WTC11 (cell line): ENCODE measurements around the gene HPN. TPM values are rescaled to one million over a fixed set of nuclear protein-coding genes. Genes with fewer than 3 reads are reported as not detected.

Experiments used
- ATAC-seq: fragments of 200-7000 bp; cut with Tn5 transposase; 2 replicates; pipeline ENCODE4 v1.10.0; 2021; ENCODE audit warnings: mild to moderate bottlenecking, moderate library complexity
- CTCF ChIA-PET: fragments of 300-600 bp; sonication (Branson Sonifier 250); formaldehyde crosslinking; loops from one replicate; lab custom pipeline; 2021; ENCODE audit warnings: antibody characterized with exemption; lab: Charles Lee
- POLR2A ChIA-PET: fragments of 350-600 bp; sonication (Branson Sonifier 250); formaldehyde crosslinking; loops from one replicate; lab custom pipeline; 2021; ENCODE audit warnings: antibody characterized with exemption; lab: Charles Lee
- DNase-seq: peaks from one replicate; pipeline ENCODE4 v3.0.0; 2021; ENCODE audit warnings: low spot score
- H3K27ac Mint-ChIP-seq: 2 replicates; pipeline ENCODE4 v1.8.0; 2021; ENCODE audit warnings: mixed read lengths
- H3K27me3 Mint-ChIP-seq: 2 replicates; pipeline ENCODE4 v1.8.0; 2021; ENCODE audit warnings: low read depth, mild to moderate bottlenecking, moderate library complexity, mixed read lengths
- H3K36me3 Mint-ChIP-seq: 2 replicates; pipeline ENCODE4 v1.8.0; 2021; ENCODE audit warnings: mixed read lengths
- H3K4me1 Mint-ChIP-seq: 2 replicates; pipeline ENCODE4 v1.8.0; 2022; ENCODE audit warnings: mixed read lengths
- H3K4me3 Mint-ChIP-seq: 2 replicates; pipeline ENCODE4 v1.8.0; 2021; ENCODE audit warnings: mild to moderate bottlenecking, moderate library complexity, mixed read lengths
- H3K9me3 Mint-ChIP-seq: 2 replicates; pipeline ENCODE4 v1.8.0; 2021; ENCODE audit warnings: mixed read lengths
- EMX1 ChIP-seq: fragments of 250-450 bp; sonication (Bioruptor Pico); IDR thresholded peaks from 2 replicates; pipeline ENCODE4 v1.8.0; 2021; ENCODE audit warnings: mild to moderate bottlenecking
- GABPB1 ChIP-seq: sonication (generic); formaldehyde crosslinking; IDR thresholded peaks from 2 replicates; pipeline ENCODE4 v1.8.1; 2023; ENCODE audit warnings: mild to moderate bottlenecking, missing genetic modification reagents
- IRF1 ChIP-seq: sonication (generic); formaldehyde crosslinking; IDR thresholded peaks from 2 replicates; pipeline ENCODE4 v1.8.0; 2023; ENCODE audit warnings: missing genetic modification reagents
- KAT7 ChIP-seq: sonication (generic); formaldehyde crosslinking; IDR thresholded peaks from 2 replicates; pipeline ENCODE4 v1.8.1; 2023; ENCODE audit warnings: missing genetic modification reagents, mild to moderate bottlenecking, borderline replicate concordance
- NR1H2 ChIP-seq: sonication (generic); formaldehyde crosslinking; IDR thresholded peaks from 2 replicates; pipeline ENCODE4 v1.9.0; 2021; ENCODE audit warnings: mild to moderate bottlenecking, moderate library complexity, missing genetic modification reagents
- NR2C2 ChIP-seq: sonication (generic); formaldehyde crosslinking; IDR thresholded peaks from 2 replicates; pipeline ENCODE4 v1.8.0; 2022; ENCODE audit warnings: mild to moderate bottlenecking, missing genetic modification reagents
- PREB ChIP-seq: sonication (generic); formaldehyde crosslinking; IDR thresholded peaks from 2 replicates; pipeline ENCODE4 v1.8.1; 2022; ENCODE audit warnings: mild to moderate bottlenecking, missing genetic modification reagents, moderate library complexity, borderline replicate concordance
- RORB ChIP-seq: fragments of 250-450 bp; sonication (Bioruptor Pico); IDR thresholded peaks from 2 replicates; pipeline ENCODE4 v1.9.0; 2021; ENCODE audit warnings: mild to moderate bottlenecking
- SOX15 ChIP-seq: fragments of 250-450 bp; sonication (Bioruptor Pico); IDR thresholded peaks from 2 replicates; pipeline ENCODE4 v1.9.0; 2021; ENCODE audit warnings: mild to moderate bottlenecking
- SP1 ChIP-seq: sonication (generic); formaldehyde crosslinking; conservative IDR thresholded peaks from 2 replicates; pipeline ENCODE4 v1.8.1; 2022; ENCODE audit warnings: missing genetic modification reagents
- ZNF121 ChIP-seq: sonication (generic); formaldehyde crosslinking; IDR thresholded peaks from 2 replicates; pipeline ENCODE4 v1.8.0; 2023; ENCODE audit warnings: missing genetic modification reagents
- ZNF219 ChIP-seq: sonication (generic); formaldehyde crosslinking; IDR thresholded peaks from 2 replicates; pipeline ENCODE4 v1.8.0; 2023; ENCODE audit warnings: missing genetic modification reagents, mild to moderate bottlenecking, borderline replicate concordance
- ZNF281 ChIP-seq: sonication (generic); formaldehyde crosslinking; IDR thresholded peaks from 2 replicates; pipeline ENCODE4 v1.8.0; 2023; ENCODE audit warnings: mild to moderate bottlenecking, missing genetic modification reagents
- ZNF396 ChIP-seq: fragments of 250-450 bp; sonication (Bioruptor Pico); IDR thresholded peaks from 2 replicates; pipeline ENCODE4 v1.8.0; 2021; ENCODE audit warnings: mild to moderate bottlenecking, moderate library complexity, borderline replicate concordance
- total RNA-seq: library from RNA; stranded (reverse); gene quantifications from 3 replicates; pipeline ENCODE4 v1.2.3, GENCODE V29; 2021
- TF ChIP-seq, protein P1 (sequence below): fragments of 250-450 bp; sonication (Bioruptor Pico); IDR thresholded peaks from 2 replicates; pipeline ENCODE4 v1.9.0; 2021; ENCODE audit warnings: mild to moderate bottlenecking
- TF ChIP-seq, protein P2 (sequence below): fragments of 250-450 bp; sonication (Bioruptor Pico); conservative IDR thresholded peaks from 2 replicates; pipeline ENCODE4 v1.9.0; 2021; ENCODE audit warnings: mild to moderate bottlenecking

HPN gene
- total RNA-seq, 1 experiment from 2014 or later = 20.8 TPM

- TF ChIP-seq NR2C2 (CRISPR knock-in tag) (no peak), PREB (CRISPR knock-in tag) (no peak), RORB (CRISPR knock-in tag) (no peak)
- TF ChIP-seq, protein P1, sequence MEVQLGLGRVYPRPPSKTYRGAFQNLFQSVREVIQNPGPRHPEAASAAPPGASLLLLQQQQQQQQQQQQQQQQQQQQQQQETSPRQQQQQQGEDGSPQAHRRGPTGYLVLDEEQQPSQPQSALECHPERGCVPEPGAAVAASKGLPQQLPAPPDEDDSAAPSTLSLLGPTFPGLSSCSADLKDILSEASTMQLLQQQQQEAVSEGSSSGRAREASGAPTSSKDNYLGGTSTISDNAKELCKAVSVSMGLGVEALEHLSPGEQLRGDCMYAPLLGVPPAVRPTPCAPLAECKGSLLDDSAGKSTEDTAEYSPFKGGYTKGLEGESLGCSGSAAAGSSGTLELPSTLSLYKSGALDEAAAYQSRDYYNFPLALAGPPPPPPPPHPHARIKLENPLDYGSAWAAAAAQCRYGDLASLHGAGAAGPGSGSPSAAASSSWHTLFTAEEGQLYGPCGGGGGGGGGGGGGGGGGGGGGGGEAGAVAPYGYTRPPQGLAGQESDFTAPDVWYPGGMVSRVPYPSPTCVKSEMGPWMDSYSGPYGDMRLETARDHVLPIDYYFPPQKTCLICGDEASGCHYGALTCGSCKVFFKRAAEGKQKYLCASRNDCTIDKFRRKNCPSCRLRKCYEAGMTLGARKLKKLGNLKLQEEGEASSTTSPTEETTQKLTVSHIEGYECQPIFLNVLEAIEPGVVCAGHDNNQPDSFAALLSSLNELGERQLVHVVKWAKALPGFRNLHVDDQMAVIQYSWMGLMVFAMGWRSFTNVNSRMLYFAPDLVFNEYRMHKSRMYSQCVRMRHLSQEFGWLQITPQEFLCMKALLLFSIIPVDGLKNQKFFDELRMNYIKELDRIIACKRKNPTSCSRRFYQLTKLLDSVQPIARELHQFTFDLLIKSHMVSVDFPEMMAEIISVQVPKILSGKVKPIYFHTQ (CRISPR knock-in tag) = no peak
These were observed 57.0 kb downstream of the HPN start (continued) for GRCh38 chr19:35098413-35099049.

GRCh38 chr19:35099155-35099896 is 57.8 kb downstream of the HPN start:
- TF ChIP-seq ZNF121 (CRISPR knock-in tag) (peak; percentile 80), GABPB1 (CRISPR knock-in tag) (no peak), KAT7 (no peak)
- ATAC-seq (no peak), DNase-seq (no peak)
- peaks cover 10% of the 10 kb centered on the region for H3K4me1 Mint-ChIP-seq
- no peaks in the 10 kb centered on the region for H3K36me3 Mint-ChIP-seq
- CTCF ChIA-PET = interaction anchor here (0.7 to 4.1 kb wide), 8 partner anchors 13 to 396 kb away, joined by 3 to 14 read pairs (median 6); partner anchors contain the start of gene FXYD3
- POLR2A ChIA-PET = no interaction called here
- H3K27me3 Mint-ChIP-seq = no peaks in the 10 kb centered on the region
- no peak overlapping the region for H3K4me3 Mint-ChIP-seq
- H3K27ac Mint-ChIP-seq = no peak overlapping the region
- no peaks in the 10 kb centered on the region for H3K9me3 Mint-ChIP-seq

- no peak for ATAC-seq
- ChIA-PET POLR2A (no interaction called here), CTCF (interaction anchor here (0.7 to 4.1 kb wide), 6 partner anchors 15 to 395 kb away, joined by 3 to 14 read pairs (median 6); partner anchors contain the start of gene FXYD3)
- Mint-ChIP-seq H3K4me3 (no peak overlapping the region), H3K27me3 (no peaks in the 10 kb centered on the region), H3K36me3 (no peaks in the 10 kb centered on the region), H3K27ac (no peak overlapping the region), H3K9me3 (no peaks in the 10 kb centered on the region), H3K4me1 (peaks cover 10% of the 10 kb centered on the region)
- no peak for DNase-seq
- TF ChIP-seq ZNF396 (CRISPR knock-in tag) (no peak), EMX1 (CRISPR knock-in tag) (no peak), ZNF219 (CRISPR knock-in tag) (no peak), IRF1 (CRISPR knock-in tag) (no peak), NR1H2 (CRISPR knock-in tag) (no peak), SP1 (no peak), SOX15 (CRISPR knock-in tag) (no peak), ZNF281 (CRISPR knock-in tag) (no peak)
- TF ChIP-seq, protein P2, sequence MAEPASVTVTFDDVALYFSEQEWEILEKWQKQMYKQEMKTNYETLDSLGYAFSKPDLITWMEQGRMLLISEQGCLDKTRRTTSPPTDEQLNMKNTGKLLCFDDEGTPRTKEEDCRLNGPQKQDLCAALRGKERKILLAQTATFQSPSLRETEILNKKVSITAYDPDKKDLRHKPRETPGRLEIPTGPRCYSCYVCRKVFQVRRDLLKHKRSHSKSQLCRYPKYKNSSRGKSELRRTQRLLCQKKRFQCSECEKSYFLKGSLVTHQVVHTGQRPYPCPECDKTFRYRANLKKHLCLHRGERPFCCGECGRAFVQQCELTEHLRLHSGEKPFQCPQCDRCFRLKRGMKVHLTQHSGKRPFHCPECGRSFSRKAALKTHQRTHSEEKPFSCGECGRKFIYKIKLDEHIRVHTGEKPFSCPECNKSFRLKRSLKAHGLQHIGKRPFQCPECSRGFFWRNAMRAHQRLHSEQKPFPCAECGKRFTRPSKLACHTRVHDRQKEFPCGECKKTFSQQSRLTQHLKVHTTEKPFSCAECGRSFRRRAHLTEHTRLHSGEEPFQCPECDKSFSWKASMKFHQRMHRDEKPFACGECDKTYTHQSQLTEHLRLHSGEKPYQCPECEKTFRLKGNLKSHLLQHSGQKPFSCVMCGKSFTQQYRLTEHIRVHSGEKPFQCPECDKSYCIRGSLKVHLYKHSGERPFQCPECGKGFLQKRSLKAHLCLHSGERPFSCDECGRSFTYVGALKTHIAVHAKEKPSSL (CRISPR knock-in tag) = no peak
- TF ChIP-seq, protein P1 (CRISPR knock-in tag) = no peak
These were observed 58.4 kb downstream of the HPN start for GRCh38 chr19:35099897-35100275.
